ENCODE data around the gene C7orf25.

The C7orf25 gene

DNA sequence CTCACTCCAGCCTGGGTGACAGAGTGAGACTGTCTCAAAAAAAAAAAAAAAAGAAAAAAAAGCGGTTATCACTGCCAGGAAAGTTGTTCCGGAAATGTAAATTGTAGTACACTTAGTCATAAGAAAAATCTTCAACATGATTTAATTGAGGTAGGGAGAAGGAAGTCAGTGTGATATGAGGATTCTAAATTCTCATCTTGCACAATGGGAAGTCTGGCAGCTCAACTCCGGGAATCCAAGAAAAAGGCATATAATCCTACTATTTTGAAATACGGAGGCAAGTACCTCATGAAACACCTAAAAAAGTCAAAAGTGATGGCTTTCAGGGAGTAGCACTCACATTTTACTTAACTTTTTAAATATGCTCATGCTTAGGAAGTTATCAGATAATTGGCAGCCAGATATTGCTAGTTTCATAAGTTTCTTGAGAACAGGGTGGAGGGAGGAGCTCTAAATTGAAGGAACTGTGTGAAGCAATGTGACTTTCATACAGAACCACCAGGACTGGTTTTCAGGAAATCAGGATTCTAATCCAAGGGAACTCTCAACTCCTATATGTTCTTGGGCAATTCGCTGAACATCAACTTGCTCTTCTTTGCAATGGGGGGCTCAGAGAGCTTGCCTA lies 2.7 kb upstream of the C7orf25 start:
- TF ChIP-seq, protein P1, sequence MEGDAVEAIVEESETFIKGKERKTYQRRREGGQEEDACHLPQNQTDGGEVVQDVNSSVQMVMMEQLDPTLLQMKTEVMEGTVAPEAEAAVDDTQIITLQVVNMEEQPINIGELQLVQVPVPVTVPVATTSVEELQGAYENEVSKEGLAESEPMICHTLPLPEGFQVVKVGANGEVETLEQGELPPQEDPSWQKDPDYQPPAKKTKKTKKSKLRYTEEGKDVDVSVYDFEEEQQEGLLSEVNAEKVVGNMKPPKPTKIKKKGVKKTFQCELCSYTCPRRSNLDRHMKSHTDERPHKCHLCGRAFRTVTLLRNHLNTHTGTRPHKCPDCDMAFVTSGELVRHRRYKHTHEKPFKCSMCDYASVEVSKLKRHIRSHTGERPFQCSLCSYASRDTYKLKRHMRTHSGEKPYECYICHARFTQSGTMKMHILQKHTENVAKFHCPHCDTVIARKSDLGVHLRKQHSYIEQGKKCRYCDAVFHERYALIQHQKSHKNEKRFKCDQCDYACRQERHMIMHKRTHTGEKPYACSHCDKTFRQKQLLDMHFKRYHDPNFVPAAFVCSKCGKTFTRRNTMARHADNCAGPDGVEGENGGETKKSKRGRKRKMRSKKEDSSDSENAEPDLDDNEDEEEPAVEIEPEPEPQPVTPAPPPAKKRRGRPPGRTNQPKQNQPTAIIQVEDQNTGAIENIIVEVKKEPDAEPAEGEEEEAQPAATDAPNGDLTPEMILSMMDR (IDR thresholded peaks at IDR 0.05) = no peak
- H3K27ac ChIP-seq = no peak overlapping the region

DNA sequence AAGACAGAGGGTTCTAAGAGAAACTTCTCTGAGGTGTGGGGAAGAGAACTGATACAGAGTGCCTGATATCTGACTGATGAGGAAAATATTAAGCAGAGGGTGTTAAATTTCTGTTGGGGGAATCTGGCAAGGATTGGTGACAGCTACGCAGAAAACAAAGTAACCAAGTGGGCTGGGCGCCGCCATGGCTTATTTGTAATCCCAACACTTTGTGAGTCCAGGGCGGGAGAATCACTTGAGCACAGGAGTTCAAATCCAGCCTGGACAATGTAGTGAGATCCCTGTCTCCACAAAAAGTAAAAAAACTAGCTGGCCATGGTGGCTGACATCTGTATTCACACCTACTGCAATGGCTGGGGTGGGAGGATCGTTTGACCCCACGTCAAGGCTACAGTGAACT lies 2.1 kb upstream of the C7orf25 start:
- TF ChIP-seq, protein P1 (IDR thresholded peaks at IDR 0.05) = no peak
- TF ChIP-seq ZFX (IDR thresholded peaks at IDR 0.05; ENCODE audit: borderline replicate concordance) = no peak
- H3K27ac ChIP-seq = no peak overlapping the region

DNA sequence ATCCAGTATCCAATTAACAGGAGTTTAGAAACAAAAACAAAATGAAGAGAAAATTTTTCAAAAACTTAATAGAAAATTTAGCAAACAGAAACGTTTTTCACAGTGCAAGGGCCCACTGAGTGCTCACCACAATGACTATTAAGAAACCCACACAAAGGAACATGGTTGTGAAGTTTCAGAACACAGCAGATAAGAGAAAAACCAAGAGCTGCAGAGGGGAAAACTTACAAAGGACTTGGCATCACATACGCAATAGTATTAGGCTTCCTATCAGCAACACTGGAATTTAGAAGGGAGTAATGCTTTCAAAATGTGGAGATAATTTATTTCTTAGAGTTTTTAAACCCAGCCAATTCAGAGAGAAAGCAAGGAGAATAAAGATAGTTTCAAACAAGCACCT lies 1.7 kb upstream of the C7orf25 start:
- no peak overlapping the region for H3K27ac ChIP-seq
- no peak for TF ChIP-seq ZFX (IDR thresholded peaks at IDR 0.05; ENCODE audit: borderline replicate concordance)
- TF ChIP-seq, protein P1 (IDR thresholded peaks at IDR 0.05) = no peak

DNA sequence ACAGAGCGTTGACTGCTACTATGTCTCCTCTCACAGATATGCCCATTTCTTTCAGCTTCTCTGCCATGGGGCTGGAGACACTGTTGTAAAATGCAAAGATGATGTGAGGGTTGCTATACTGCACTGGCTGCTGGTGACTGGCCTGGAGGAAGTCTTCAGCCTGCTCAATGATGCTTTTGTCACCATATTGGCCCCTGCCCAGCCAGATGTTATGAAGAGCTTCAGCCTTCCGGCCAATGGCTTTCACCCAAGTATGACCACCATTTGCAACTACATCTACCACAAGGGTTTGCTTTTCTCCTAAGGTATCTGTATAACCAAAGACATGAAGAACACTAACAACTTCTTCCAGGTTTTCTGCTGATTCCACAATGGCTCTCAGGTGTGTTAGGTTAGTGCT lies 1.6 kb downstream of the C7orf25 start:
- H3K27ac ChIP-seq = no peak overlapping the region
- TF ChIP-seq ZFX (IDR thresholded peaks at IDR 0.05; ENCODE audit: borderline replicate concordance) = no peak

DNA sequence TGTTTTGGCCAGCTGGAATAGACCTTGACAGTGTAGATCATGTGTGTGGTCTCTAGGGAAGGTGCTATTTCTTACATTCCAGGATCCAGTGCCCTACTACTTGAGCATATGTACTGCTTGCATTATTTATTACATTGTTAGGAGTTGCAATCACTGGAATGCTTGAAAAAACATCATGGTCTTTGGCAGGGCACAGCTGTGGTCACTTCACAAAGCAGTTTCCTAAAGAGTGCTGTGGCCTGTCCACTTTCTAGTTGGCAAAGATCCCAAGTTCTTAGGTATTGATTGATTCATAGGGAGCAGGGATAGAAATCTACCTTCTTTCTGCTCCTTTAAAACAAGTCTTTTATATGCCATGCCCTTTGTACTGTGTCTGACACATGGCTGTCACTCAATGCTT lies 4.6 kb downstream of the C7orf25 start:
- no peak overlapping the region for H3K27ac ChIP-seq
- TF ChIP-seq, protein P1 (IDR thresholded peaks at IDR 0.05) = no peak
- TF ChIP-seq ZFX (IDR thresholded peaks at IDR 0.05; ENCODE audit: borderline replicate concordance) = no peak

DNA sequence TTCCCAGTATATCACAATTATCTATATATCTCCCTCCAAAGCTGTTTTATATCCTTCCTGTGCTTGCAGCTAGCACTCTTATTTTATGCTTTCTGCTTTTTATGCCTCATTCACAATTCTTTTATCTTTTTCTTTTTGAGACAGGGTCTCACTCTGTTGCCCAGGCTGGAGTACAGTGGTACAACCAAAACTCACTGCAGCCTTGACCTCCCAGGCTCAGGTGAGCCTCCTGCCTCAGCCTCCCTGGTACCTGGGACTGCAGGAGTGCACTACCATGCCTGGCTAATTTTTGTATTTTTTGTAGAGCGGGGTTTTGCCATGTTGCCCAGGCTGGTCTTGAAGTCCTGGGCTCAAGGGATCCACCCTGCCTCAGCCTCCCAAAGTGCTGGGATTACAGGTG lies 5.7 kb downstream of the C7orf25 start:
- no peak overlapping the region for H3K27ac ChIP-seq
- no peak for TF ChIP-seq ZFX (IDR thresholded peaks at IDR 0.05; ENCODE audit: borderline replicate concordance)
- TF ChIP-seq, protein P1 (IDR thresholded peaks at IDR 0.05) = no peak

DNA sequence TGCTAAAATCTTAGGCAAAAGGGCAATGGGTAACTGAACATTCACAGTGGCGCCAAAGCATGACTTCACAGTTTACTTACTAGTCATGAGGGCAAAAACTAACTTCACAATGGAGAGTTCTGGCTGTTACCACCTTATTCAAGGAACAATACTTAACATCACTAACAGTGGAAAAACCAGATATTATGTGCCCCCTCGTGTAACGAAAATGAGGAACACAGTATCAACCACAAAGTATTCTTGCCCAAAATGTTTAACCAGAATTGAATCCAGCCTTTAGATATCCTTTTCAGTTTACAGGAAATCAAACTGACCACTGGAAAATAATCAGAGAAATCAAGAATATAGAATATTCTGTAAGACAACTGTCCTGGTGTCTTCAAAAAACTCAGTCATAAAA lies 9.5 kb downstream of the C7orf25 start:
- no peak overlapping the region for H3K27ac ChIP-seq
- no peak for TF ChIP-seq ZFX (IDR thresholded peaks at IDR 0.05; ENCODE audit: borderline replicate concordance)
- TF ChIP-seq, protein P1 (IDR thresholded peaks at IDR 0.05) = no peak

DNA sequence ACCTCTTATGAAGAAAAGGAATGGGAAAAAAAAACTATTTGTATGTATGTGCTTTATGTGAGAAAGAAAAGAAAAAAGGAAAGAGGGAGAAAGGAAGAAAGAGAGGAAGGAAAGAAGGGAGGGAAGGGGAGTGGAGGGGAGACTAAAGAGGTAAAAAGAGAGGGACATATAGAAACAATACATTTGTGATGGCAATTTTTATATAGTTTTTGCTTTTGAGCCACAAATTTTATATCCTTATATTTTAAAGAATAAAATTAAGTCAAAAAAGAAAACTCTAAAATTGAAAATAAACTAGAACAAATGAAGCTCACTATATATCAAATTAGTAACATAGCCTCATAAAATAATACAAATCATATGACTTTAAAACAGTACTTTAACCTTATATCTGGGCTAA lies 11.0 kb downstream of the C7orf25 start:
- TF ChIP-seq ZFX (IDR thresholded peaks at IDR 0.05; ENCODE audit: borderline replicate concordance) = no peak
- TF ChIP-seq, protein P1 (IDR thresholded peaks at IDR 0.05) = no peak
- H3K27ac ChIP-seq = no peak overlapping the region
